Loucy (cell line): ENCODE measurements around the gene CLTA.

ENCODE experiments used
- H2AFZ ChIP-seq: fragments of 200-600 bp; sonication (generic); 2 replicates; pipeline ENCODE4 v1.6.0; 2016; ENCODE audit warnings: antibody characterized with exemption, mild to moderate bottlenecking, low read length, moderate library complexity
- H3F3A ChIP-seq: fragments of 200-600 bp; 2 replicates; pipeline ENCODE4 v1.6.0; 2016; ENCODE audit warnings: antibody characterized with exemption, low read depth, mild to moderate bottlenecking
- H3K27me3 ChIP-seq: fragments of 200-600 bp; sonication (generic); 2 replicates; pipeline ENCODE4 v1.6.1; 2014; ENCODE audit warnings: low read length, mild to moderate bottlenecking; ENCODE audit not compliant: insufficient read depth, poor library complexity, severe bottlenecking
- H3K36me3 ChIP-seq: fragments of 200-600 bp; sonication (generic); 2 replicates; pipeline ENCODE4 v1.6.1; 2016; ENCODE audit warnings: low read length; ENCODE audit not compliant: insufficient read depth
- H3K4me1 ChIP-seq: fragments of 200-600 bp; sonication (generic); 2 replicates; pipeline ENCODE4 v1.5.1; 2014; ENCODE audit warnings: low read length, mild to moderate bottlenecking; ENCODE audit not compliant: insufficient read depth, poor library complexity, severe bottlenecking
- H3K4me2 ChIP-seq: fragments of 200-600 bp; sonication (generic); 2 replicates; pipeline ENCODE4 v1.6.0; 2014; ENCODE audit warnings: antibody characterized with exemption, low read length, low read depth, mild to moderate bottlenecking; ENCODE audit not compliant: poor library complexity, severe bottlenecking
- H3K4me3 ChIP-seq: fragments of 200-600 bp; sonication (generic); 2 replicates; pipeline ENCODE4 v1.5.1; 2014; ENCODE audit warnings: low read length, mild to moderate bottlenecking, mixed read lengths; ENCODE audit not compliant: poor library complexity, severe bottlenecking
- H3K79me2 ChIP-seq: fragments of 200-600 bp; sonication (generic); 2 replicates; pipeline ENCODE4 v1.6.1; 2014; ENCODE audit warnings: low read length; ENCODE audit not compliant: insufficient read depth
- H3K9ac ChIP-seq: fragments of 200-600 bp; sonication (generic); 2 replicates; pipeline ENCODE4 v1.6.0; 2014; ENCODE audit warnings: mild to moderate bottlenecking, low read depth, low read length, moderate library complexity; ENCODE audit not compliant: poor library complexity, severe bottlenecking
- H3K9me2 ChIP-seq: fragments of 200-600 bp; sonication (generic); replicated peaks from 2 replicates; pipeline ENCODE4 v1.6.1; 2016; ENCODE audit warnings: low read depth, low read length, mixed read lengths
- H3K9me3 ChIP-seq: fragments of 200-600 bp; sonication (generic); 2 replicates; pipeline ENCODE4 v1.6.1; 2014; ENCODE audit warnings: mild to moderate bottlenecking, antibody characterized with exemption, low read length, low read depth; ENCODE audit not compliant: insufficient read depth
- H4K20me1 ChIP-seq: fragments of 200-600 bp; sonication (generic); 2 replicates; pipeline ENCODE4 v1.6.0; 2014; ENCODE audit warnings: antibody characterized with exemption, low read length, mild to moderate bottlenecking; ENCODE audit not compliant: insufficient read depth, poor library complexity, severe bottlenecking
- EZH2phosphoT487 ChIP-seq: fragments of 200-600 bp; IDR thresholded peaks from 2 replicates; pipeline ENCODE4 v1.6.1; 2018; ENCODE audit warnings: antibody characterized with exemption, mild to moderate bottlenecking, moderate library complexity, borderline replicate concordance
- TF ChIP-seq, protein P1 (sequence below): fragments of 200-600 bp; sonication (generic); conservative IDR thresholded peaks from 2 replicates; pipeline ENCODE4 v1.5.1; 2014; ENCODE audit warnings: mild to moderate bottlenecking, antibody characterized with exemption, low read length

The CLTA gene

DNA sequence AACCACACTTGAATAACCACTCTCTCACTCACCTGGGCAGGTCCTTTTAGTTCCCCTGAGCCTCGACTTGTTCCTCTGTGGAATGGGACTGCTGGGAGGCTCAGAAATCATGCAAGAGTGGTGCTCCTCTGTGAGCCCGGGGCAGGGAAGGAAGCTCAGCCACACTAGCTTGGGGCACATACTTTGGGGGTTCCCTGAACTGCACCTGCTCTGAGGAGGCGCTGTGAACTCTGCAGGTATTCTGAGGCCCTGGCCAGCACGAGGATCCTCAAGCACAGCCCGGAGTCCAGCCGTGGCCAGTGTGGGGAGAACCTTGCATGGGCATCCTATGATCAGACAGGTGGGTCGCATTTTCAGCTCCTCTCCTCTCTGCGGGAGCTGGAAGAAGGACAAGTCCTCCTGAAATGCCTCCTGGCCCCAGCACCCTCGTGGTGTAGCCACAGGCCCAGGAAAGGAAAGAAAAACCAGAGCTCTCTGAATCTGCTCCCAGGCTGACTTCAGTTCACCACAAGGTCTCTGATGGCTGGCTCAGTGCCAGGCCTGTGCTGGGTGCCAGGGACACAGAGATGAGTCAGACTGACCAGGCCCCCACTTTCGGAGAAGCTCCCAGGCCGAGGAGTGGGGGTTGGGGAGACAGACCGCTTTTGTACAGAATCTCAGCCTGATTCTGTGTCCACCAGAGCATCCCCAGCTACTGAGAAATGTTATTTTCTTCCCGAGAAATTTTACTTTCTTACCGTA lies 42.2 kb upstream of the CLTA start:
- H3K36me3 ChIP-seq: no peaks in the 10 kb centered on the region
- H3K4me2 ChIP-seq: peak overlapping the region; percentile 16
- no peaks in the 10 kb centered on the region for H3K9me3 ChIP-seq
- no peak overlapping the region for H3K9ac ChIP-seq
- TF ChIP-seq, protein P1, sequence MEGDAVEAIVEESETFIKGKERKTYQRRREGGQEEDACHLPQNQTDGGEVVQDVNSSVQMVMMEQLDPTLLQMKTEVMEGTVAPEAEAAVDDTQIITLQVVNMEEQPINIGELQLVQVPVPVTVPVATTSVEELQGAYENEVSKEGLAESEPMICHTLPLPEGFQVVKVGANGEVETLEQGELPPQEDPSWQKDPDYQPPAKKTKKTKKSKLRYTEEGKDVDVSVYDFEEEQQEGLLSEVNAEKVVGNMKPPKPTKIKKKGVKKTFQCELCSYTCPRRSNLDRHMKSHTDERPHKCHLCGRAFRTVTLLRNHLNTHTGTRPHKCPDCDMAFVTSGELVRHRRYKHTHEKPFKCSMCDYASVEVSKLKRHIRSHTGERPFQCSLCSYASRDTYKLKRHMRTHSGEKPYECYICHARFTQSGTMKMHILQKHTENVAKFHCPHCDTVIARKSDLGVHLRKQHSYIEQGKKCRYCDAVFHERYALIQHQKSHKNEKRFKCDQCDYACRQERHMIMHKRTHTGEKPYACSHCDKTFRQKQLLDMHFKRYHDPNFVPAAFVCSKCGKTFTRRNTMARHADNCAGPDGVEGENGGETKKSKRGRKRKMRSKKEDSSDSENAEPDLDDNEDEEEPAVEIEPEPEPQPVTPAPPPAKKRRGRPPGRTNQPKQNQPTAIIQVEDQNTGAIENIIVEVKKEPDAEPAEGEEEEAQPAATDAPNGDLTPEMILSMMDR: no peak
- no peak for TF ChIP-seq EZH2phosphoT487
- H4K20me1 ChIP-seq: no peaks in the 10 kb centered on the region
- no peaks in the 10 kb centered on the region for H3F3A ChIP-seq
- no peak overlapping the region for H2AFZ ChIP-seq
- H3K4me3 ChIP-seq: no peak overlapping the region
- H3K27me3 ChIP-seq: no peaks in the 10 kb centered on the region
- peaks cover 53% of the 10 kb centered on the region for H3K4me1 ChIP-seq
- peaks cover 25% of the 10 kb centered on the region for H3K79me2 ChIP-seq
- no peaks in the 10 kb centered on the region for H3K9me2 ChIP-seq

DNA sequence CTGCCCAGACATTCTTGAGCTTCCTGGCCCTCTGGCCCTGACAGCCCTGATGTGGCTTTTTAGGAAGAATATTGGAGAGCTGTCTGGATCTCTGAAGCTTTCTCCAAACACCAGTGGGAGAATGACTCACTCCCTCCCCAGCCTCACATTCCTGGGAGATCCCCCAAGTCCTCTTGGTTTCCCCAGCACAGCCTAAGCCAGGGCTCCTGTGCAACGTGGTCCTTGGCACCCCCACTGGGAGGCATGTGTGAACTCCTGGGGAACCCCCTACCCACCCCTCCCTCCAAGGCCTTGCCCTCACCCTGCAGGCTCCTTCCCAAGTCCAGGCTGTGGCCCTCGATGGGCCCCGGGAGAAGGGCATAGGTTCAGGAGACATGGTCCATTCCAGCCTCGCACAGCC lies 41.5 kb upstream of the CLTA start:
- TF ChIP-seq, protein P1: no peak
- TF ChIP-seq EZH2phosphoT487: no peak
- Histone ChIP-seq H3K4me3 (no peak overlapping the region), H3K9ac (no peak overlapping the region), H3K4me2 (no peak overlapping the region), H3K9me3 (no peaks in the 10 kb centered on the region), H3K27me3 (no peaks in the 10 kb centered on the region), H3K4me1 (peaks cover 46% of the 10 kb centered on the region), H4K20me1 (no peaks in the 10 kb centered on the region), H3K9me2 (no peaks in the 10 kb centered on the region), H3K79me2 (peaks cover 18% of the 10 kb centered on the region; the same call in 1 of the 2 replicates), H3K36me3 (no peaks in the 10 kb centered on the region), H3F3A (peaks cover 2% of the 10 kb centered on the region; the same call in 1 of the 2 replicates), H2AFZ (no peak overlapping the region)

DNA sequence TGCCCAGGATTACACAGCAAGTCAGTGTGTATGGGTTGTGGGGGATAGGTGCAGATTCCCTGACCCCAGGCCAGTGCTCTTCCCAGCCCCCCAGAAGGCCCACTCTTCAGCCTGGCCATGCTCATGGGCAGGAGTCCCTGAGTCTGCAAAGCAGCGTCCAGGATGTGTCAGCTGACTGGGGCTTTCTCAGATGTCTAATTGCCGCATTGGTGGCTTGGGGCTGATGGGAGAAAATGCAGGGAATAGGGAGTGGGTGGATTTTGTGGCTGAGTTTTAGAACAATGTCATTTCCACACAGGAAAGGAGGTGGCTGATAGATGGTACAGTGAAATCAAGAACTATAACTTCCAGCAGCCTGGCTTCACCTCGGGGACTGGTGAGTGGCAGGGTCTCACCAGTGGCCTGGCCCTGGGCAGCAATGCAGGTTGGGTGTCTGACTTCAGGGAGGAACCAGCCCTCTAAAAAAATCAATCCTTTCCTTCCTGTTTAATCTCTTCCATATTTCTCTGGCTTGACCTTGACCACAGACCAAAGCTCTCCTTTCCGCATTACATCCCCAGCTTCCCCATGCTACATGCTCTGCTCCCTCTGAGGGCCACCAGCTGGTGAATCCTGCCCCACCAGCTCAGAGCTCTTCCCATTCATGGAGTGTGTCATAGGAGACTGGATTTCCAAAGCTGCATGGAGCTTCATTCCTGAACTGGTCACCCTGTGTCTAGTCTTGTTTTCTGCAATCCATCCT lies 40.0 kb upstream of the CLTA start:
- TF ChIP-seq EZH2phosphoT487: no peak
- TF ChIP-seq, protein P1: no peak
- Histone ChIP-seq H3K36me3 (no peaks in the 10 kb centered on the region), H3K4me2 (peak overlapping the region; percentile 97), H3K4me3 (peak overlapping the region; percentile 82), H3K9me2 (no peaks in the 10 kb centered on the region), H3K27me3 (no peaks in the 10 kb centered on the region), H3K79me2 (peaks cover 13% of the 10 kb centered on the region; the same call in 1 of the 2 replicates), H3K9me3 (no peaks in the 10 kb centered on the region), H3F3A (peaks cover 2% of the 10 kb centered on the region; the same call in 1 of the 2 replicates), H3K9ac (peak overlapping the region; percentile 98), H3K4me1 (peaks cover 39% of the 10 kb centered on the region), H4K20me1 (no peaks in the 10 kb centered on the region), H2AFZ (no peak overlapping the region)
